HEK293 (cell line): ENCODE measurements around the gene NOC2L.

Experiments
- BCL11A ChIP-seq: fragments of 450-650 bp; formaldehyde crosslinking; IDR thresholded peaks from 2 replicates; pipeline ENCODE4 v1.5.1; 2016; ENCODE audit warnings: low read depth, missing biosample characterization, missing genetic modification characterization
- CTCF ChIP-seq: fragments of 450-650 bp; formaldehyde crosslinking; IDR thresholded peaks from 2 replicates; pipeline ENCODE4 v1.5.1; 2016; ENCODE audit warnings: missing biosample characterization, missing genetic modification characterization
- HOXA7 ChIP-seq: sonication (generic); formaldehyde crosslinking; IDR thresholded peaks from 2 replicates; pipeline ENCODE4 v1.8.1; 2022; ENCODE audit warnings: missing genetic modification reagents, borderline replicate concordance
- KLF9 ChIP-seq: fragments of 450-650 bp; formaldehyde crosslinking; IDR thresholded peaks from 2 replicates; pipeline ENCODE4 v1.5.1; 2016; ENCODE audit warnings: missing biosample characterization, missing genetic modification characterization, low read depth
- REST ChIP-seq: fragments of 450-650 bp; formaldehyde crosslinking; IDR thresholded peaks from 2 replicates; pipeline ENCODE4 v1.5.1; 2016; ENCODE audit warnings: missing biosample characterization, missing genetic modification characterization
- ZBTB21 ChIP-seq: fragments of 450-650 bp; formaldehyde crosslinking; IDR thresholded peaks from 2 replicates; pipeline ENCODE4 v1.5.1; 2017; ENCODE audit warnings: missing biosample characterization, missing genetic modification characterization
- ZNF174 ChIP-seq: fragments of 450-650 bp; formaldehyde crosslinking; IDR thresholded peaks from 2 replicates; pipeline ENCODE4 v1.5.0; 2017; ENCODE audit warnings: missing biosample characterization, mild to moderate bottlenecking, missing genetic modification characterization
- ZNF518A ChIP-seq: fragments of 450-650 bp; formaldehyde crosslinking; conservative IDR thresholded peaks from 2 replicates; pipeline ENCODE4 v1.5.1; 2016; ENCODE audit warnings: low read depth, missing biosample characterization, missing genetic modification characterization
- ZNF544 ChIP-seq: fragments of 450-650 bp; formaldehyde crosslinking; IDR thresholded peaks from 2 replicates; pipeline ENCODE4 v1.5.0; 2017; ENCODE audit warnings: missing biosample characterization, missing genetic modification characterization
- ZNF791 ChIP-seq: fragments of 450-650 bp; formaldehyde crosslinking; IDR thresholded peaks from 2 replicates; pipeline ENCODE4 v1.5.1; 2016; ENCODE audit warnings: missing biosample characterization, missing genetic modification characterization
- ZNF792 ChIP-seq: fragments of 450-650 bp; formaldehyde crosslinking; IDR thresholded peaks from 2 replicates; pipeline ENCODE4 v1.5.1; 2016; ENCODE audit warnings: missing biosample characterization, missing genetic modification characterization
- TF ChIP-seq, protein P1 (sequence below): fragments of 450-650 bp; formaldehyde crosslinking; IDR thresholded peaks from 2 replicates; pipeline ENCODE4 v1.5.1; 2016; ENCODE audit warnings: missing biosample characterization, missing genetic modification characterization
- TF ChIP-seq, protein P2 (sequence below): fragments of 450-650 bp; formaldehyde crosslinking; IDR thresholded peaks from 2 replicates; pipeline ENCODE4 v1.5.1; 2016; ENCODE audit warnings: missing biosample characterization, missing genetic modification characterization, borderline replicate concordance
- TF ChIP-seq, protein P3 (sequence below): fragments of 450-650 bp; formaldehyde crosslinking; IDR thresholded peaks from 2 replicates; pipeline ENCODE4 v1.5.1; 2016; ENCODE audit warnings: missing biosample characterization, missing genetic modification characterization

GRCh38 chr1:1004420-1004779, 45.3 kb upstream of the NOC2L start:
- no peak for TF ChIP-seq KLF9 (tag by site-specific recombination)
- TF ChIP-seq ZNF544 (tag by site-specific recombination) = no peak
- no peak for TF ChIP-seq CTCF (tag by site-specific recombination)
- TF ChIP-seq ZNF791 (tag by site-specific recombination) = no peak
- TF ChIP-seq, protein P1, sequence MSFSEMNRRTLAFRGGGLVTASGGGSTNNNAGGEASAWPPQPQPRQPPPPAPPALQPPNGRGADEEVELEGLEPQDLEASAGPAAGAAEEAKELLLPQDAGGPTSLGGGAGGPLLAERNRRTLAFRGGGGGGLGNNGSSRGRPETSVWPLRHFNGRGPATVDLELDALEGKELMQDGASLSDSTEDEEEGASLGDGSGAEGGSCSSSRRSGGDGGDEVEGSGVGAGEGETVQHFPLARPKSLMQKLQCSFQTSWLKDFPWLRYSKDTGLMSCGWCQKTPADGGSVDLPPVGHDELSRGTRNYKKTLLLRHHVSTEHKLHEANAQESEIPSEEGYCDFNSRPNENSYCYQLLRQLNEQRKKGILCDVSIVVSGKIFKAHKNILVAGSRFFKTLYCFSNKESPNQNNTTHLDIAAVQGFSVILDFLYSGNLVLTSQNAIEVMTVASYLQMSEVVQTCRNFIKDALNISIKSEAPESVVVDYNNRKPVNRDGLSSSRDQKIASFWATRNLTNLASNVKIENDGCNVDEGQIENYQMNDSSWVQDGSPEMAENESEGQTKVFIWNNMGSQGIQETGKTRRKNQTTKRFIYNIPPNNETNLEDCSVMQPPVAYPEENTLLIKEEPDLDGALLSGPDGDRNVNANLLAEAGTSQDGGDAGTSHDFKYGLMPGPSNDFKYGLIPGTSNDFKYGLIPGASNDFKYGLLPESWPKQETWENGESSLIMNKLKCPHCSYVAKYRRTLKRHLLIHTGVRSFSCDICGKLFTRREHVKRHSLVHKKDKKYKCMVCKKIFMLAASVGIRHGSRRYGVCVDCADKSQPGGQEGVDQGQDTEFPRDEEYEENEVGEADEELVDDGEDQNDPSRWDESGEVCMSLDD (tag by site-specific recombination) = no peak
- TF ChIP-seq, protein P2, sequence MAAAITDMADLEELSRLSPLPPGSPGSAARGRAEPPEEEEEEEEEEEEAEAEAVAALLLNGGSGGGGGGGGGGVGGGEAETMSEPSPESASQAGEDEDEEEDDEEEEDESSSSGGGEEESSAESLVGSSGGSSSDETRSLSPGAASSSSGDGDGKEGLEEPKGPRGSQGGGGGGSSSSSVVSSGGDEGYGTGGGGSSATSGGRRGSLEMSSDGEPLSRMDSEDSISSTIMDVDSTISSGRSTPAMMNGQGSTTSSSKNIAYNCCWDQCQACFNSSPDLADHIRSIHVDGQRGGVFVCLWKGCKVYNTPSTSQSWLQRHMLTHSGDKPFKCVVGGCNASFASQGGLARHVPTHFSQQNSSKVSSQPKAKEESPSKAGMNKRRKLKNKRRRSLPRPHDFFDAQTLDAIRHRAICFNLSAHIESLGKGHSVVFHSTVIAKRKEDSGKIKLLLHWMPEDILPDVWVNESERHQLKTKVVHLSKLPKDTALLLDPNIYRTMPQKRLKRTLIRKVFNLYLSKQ = no peak
- no peak for TF ChIP-seq ZBTB21 (tag by site-specific recombination)
- TF ChIP-seq, protein P3, sequence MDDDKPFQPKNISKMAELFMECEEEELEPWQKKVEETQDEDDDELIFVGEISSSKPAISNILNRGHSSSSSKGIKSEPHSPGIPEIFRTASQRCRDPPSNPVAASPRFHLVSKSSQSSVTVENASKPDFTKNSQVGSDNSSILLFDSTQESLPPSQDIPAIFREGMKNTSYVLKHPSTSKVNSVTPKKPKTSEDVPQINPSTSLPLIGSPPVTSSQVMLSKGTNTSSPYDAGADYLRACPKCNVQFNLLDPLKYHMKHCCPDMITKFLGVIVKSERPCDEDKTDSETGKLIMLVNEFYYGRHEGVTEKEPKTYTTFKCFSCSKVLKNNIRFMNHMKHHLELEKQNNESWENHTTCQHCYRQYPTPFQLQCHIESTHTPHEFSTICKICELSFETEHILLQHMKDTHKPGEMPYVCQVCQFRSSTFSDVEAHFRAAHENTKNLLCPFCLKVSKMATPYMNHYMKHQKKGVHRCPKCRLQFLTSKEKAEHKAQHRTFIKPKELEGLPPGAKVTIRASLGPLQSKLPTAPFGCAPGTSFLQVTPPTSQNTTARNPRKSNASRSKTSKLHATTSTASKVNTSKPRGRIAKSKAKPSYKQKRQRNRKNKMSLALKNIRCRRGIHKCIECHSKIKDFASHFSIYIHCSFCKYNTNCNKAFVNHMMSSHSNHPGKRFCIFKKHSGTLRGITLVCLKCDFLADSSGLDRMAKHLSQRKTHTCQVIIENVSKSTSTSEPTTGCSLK (tag by site-specific recombination) = no peak
- TF ChIP-seq HOXA7 (CRISPR knock-in tag) = no peak
- no peak for TF ChIP-seq BCL11A
- TF ChIP-seq ZNF792 (tag by site-specific recombination) = no peak
- TF ChIP-seq REST (tag by site-specific recombination) = no peak
- no peak for TF ChIP-seq ZNF518A
- TF ChIP-seq ZNF174 (tag by site-specific recombination) = no peak
